SK-MEL-5 (cell line): ENCODE data around the gene CARMIL1. TPM values are rescaled to one million over a fixed set of nuclear protein-coding genes. Genes with fewer than 3 reads are reported as not detected.

ENCODE experiments used
- DNase-seq: peaks from one replicate; pipeline ENCODE4 v3.0.0-alpha.2; 2016; ENCODE audit warnings: low read depth, low spot score
- in situ Hi-C: cut with HindIII; loops from 2 replicates; pipeline ENCODE4 v1.10.0; 2016; ENCODE audit warnings: low sequenced_read_pairs, high pct_unique_total_duplicates, low pct_unique_long_range_greater_than_20kb
- total RNA-seq: library from RNA; depleted of rRNA; stranded (reverse); fragments of >200 nt; shearing (Covaris generic); gene quantifications from 2 replicates; pipeline ENCODE4 v1.2.3, GENCODE V29; 2014

The CARMIL1 gene
- total RNA-seq, 1 experiment from 2014 or later, result 45.1 TPM

DNA sequence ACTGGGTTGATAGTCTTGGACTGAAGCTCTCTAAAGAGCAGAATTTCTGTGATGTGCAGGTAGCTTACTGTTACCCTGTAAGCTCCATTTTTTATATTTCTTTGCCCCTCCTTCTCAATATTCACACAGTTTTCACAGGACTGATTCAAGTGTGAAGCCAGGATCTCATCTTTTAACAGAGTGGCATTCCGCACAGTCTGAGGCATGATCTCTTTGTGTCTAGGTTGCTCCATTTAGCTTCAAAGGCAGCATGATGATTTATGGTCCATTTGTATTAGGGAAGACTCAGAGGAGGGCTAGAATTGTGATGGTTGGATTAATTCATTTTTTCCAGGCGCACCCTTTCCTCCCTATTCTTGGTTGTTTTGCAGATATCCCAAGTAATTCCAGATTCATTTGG lies 43.5 kb downstream of the CARMIL1 start:
- DNase-seq, result no peak
- in situ Hi-C loops, result no loop called here

DNA sequence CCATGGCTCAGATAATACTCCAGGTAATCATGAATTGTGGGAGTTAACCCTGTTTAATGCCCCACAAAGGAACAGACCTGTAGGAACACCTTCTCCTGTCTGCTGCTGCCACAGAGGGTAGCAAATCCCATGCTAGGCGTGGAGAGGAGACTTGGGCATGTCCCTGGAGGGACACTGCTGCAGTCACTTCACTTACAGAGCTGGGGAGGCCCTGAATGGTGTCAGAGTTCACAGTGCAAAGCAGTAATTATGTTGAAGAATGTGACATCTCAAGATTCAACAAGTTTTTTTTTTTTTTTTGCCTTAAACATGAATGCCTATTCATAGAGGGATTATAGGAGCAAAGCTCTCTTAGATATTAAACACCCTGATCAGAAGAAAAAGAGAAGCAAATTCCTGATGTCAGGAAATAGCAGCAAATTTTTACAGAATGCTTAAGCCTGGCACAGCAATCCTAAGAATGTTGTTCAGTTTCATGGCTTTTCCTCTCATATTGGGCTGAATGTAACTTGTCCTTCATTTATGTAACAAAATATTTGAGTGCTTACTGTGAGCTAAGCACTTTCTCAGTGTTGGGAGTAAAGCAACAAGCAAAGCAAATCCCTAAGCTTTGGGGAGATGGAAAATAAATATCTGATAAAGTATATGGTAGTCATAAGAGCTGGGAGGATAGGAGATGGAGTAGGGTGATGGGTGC lies 45.0 kb downstream of the CARMIL1 start:
- in situ Hi-C loops, result no loop called here

DNA sequence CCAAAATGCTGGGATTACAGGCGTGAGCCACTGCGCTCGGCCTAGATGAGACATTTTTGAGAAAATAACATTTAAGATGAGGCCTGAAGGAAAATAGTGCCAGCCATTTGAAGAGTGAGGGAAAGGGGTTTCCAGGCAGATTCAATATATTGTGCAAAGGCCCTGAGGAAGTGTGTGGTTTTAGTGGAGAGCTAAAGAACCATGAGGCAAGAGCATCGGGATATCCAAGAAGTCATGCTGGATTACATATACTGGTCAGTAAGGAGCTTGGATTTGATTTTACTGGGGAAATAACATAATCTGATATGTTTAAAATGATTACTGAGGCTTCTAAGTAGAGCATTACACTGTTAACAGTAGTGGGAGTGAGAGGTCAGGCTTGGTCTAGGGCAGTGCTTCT lies 47.0 kb downstream of the CARMIL1 start:
- in situ Hi-C loops, result no loop called here
- DNase-seq, result no peak

More for the DNA sequence above, 45.0 kb downstream of the CARMIL1 start:
- no peak for DNase-seq

DNA sequence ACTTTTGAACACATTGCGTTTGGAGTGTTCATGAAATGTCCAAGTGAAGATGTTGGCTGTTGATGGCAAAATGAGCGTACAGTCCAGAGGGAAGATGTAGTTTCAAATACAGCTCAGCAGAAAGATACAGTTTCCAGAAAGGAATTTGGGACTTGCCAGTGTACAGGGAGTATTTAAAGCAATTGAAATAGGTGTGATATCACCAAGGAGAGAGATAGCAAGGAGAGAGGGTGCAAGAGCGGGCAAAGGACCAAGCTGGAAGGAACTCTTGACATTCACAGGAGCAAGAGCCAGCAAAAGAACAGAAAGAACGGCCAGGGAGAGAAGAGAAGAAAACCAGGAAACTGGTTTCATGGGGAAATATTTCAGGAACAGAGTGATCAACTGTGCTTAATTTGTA lies 47.8 kb downstream of the CARMIL1 start:
- in situ Hi-C loops, result no loop called here
- no peak for DNase-seq

DNA sequence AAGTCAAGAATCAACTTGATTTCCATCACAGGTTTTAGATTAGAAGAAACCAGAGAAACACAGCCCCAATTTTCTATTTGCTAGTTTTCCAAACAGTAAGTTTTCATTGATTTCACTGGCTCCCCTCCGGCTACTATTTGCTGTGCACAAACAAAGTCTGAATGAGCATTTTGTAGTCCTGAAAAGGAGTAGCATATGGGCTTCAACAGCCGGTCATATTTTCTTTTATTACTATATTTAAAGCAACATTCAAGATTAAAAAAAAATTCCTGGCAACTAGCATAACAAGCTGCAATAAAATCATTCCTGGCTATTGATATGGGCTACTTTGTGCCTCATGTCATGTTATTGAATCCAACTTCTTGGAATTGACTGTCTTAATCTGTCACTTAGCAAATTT lies 48.3 kb downstream of the CARMIL1 start:
- in situ Hi-C loops, result no loop called here

DNA sequence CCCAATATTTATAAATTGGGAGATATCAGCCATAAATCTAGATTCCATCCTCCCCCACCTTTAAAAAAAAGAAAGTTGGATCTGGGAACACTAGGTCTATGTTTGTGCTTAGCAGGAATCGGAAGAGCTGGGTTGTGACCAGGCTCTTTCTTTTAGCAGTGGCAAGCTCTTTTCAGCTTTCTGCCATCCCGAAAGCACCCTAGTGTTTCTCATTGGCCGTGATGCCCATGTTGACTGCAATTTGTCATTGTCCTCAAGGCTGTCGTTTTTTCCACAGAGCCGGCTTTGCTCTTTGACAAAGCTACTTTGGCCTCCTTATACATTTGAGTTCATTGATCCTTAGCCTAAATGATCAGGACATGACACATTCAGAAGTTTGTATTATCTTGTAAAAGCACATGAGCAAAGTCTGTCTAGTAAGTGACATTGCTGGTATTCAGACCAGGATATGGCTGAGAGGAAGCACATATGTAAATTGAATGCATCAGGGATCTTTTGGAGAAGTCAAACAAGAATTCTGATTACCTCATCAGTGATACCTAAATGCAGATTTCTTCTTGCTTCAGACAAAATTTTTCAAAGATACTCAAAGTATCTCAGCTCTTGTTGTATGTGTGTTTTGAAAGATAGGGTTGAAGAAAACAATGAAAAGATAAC lies 50.1 kb downstream of the CARMIL1 start:
- no peak for DNase-seq
- in situ Hi-C loops, result no loop called here

More for the DNA sequence above, 48.3 kb downstream of the CARMIL1 start:
- DNase-seq, result no peak

DNA sequence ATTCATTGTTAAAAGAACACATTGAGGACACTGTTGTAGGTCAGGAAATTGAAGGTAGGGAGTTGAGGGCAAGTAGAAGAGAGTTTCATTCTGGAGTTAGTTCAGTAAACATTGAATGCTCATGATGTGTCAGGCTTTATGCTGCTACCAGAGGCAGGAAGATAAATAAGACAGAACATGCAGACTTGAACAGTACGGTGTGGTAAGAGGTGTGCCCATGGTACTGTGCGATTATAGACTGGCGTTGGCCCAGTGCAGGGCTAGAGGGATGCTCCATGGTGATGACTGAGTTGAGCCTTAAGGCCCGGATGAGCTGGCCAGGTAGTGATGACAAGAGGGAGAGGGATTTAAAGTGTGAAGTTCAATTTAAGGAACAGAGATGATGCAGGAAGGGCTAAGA lies 50.8 kb downstream of the CARMIL1 start:
- no peak for DNase-seq
- in situ Hi-C loops, result no loop called here

DNA sequence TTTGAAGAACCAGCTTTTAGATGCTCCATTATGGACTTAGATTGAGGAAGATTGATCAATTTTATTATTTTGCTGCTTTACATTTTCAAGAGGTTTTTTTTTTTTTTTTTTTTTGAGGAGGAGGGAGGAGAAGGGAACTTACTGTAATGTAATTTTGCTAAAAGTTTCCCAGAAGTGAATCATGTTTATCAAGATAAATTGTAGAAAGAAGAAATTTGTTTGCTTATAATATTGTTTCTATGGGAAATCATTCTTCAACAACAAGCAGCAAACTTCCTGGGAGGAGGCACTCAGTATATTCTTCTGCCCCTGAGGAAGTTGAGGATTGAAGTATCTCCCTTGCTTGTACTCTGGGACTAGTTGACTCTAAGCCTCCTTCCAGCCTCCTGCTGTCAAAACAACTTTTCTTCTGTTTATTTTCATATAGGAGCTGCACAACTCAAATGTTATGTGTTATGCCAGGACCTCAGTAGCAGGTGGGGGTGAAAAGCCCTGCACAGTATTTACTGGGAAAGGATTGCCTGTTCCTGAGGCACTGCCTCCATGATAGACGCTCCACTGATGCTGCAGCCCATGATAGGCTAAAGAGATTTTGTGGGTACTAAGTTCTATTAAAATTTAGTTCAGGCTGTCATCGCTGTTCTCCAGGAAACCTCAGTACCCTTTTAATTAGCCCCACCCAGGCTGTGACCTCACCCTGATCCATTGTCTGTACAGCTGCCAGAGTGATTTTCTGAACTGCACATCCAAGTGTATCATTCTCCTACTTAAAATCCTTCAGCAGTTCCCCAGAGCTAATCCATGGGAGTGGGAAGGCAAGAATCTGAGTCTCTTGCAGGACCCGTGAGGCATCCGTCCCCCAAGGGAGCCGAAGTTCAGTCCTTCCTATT lies 51.9 kb downstream of the CARMIL1 start:
- in situ Hi-C loops, result no loop called here
- no peak for DNase-seq

DNA sequence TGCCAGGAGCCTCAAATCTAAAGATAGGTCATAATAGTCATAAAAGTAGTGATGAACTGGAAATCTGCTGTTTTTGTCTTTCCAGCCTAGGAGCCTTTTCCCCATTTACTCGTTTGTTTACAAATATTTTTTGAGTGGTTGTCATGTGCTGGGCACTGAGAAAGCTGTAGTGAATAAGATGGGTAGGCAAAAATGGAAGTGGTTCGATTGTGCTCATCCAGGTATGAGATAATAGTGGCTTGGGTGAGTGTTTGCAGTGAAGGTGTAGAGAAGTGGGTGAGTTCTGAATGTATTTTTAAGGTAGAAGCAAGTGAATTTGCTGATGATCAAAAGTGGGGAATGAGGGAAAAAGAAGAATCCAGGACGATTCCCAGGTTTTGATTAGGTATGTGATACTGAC lies 53.0 kb downstream of the CARMIL1 start:
- no peak for DNase-seq
- in situ Hi-C loops, result no loop called here

DNA sequence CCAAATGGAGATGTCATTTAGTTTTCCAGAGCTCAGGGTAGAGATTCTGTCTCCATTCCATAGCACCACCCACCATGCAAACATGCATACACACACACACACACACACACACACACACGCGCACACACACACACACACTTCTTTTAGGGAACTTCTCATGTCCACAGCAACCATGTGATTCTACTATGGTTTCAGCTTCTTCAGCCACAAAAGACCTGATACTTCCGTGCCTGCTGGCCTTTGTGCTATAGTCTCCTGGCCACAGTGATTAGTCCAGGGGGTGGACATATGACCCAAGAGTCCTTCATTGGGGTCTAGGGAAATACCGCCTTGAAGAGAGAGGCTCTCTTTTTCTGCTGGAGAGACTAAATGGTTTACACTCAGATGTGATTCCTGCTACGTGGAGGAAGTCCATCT lies 53.5 kb downstream of the CARMIL1 start:
- in situ Hi-C loops, result no loop called here

DNA sequence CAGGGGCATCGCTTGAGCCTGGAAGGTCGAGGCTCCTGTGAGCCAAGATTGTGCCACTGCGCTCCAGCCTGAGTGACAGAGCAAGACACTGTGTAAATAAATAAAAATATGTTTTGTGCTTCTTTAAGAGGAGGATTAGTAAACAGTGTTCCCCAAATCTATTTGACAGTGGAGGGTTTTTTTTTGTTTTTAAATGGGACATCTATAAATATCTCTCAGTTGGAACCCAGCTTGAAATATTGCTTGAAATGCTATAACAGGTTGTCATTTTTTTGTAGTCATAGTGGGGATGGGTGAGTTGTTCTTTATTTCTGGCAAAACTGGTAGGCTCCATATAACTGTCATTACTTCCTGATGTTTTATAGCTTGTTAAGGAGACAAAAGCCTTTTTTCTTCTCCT lies 54.3 kb downstream of the CARMIL1 start:
- no peak for DNase-seq

More for the DNA sequence above, 53.5 kb downstream of the CARMIL1 start:
- peak; percentile 27 for DNase-seq

DNA sequence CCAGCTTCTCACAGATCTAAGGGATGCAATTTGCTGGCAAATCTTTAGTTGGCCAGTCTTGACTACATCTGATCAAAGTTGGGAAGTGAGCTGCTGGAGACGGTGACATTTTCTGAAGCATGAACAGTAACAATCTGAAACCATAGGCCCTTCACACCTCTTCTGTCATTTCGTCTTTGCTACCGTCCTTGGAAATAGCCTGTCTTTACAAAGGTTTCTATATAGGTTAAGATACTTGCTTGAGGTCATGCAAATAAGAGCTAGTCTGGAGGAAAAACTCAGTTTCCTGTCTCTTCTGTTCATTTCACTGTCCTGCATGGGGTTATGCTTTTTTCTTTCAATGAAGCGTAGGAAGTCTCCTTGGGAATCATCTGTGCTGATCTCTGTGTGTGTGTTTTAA lies 55.6 kb downstream of the CARMIL1 start:
- DNase-seq, result no peak
- in situ Hi-C loops, result no loop called here

More for the DNA sequence above, 54.3 kb downstream of the CARMIL1 start:
- in situ Hi-C loops, result no loop called here

DNA sequence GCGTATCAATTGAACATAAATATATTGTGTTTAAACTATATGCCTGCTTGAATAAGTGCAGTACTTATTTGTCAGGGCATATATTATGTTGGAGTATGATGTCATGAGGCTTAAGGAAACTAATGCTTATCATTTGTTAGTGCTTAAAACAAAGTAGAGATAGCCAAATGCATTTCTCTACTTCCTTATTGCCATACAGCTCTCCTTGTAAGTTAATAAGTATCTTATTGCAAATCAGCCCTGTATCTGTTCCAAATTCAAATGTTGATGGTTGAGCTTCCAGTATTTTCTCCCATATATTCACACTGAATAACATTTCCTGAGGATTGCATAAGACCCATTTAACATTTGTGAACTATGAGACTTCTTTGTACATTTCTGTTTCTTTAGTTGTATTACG lies 57.8 kb downstream of the CARMIL1 start:
- DNase-seq, result no peak
- in situ Hi-C loops, result no loop called here

DNA sequence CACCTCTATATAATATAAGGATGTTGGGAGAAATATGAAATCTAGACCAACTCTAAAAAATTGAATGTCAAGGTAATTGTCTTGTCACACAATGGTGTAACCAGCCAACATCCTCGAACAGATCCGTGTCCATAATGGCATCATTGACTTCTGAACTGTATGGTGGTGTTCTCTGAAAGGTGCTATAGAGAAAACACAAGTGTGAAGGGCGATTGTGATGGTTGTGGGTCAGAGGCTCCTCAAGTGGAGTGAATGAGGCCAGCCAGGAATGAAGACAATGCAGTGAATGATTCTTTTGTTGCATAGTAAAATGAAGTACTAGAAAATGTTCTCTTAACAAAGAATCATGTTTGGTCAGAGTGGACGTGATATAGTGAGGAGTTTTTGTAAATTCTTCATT lies 58.3 kb downstream of the CARMIL1 start:
- in situ Hi-C loops, result no loop called here

DNA sequence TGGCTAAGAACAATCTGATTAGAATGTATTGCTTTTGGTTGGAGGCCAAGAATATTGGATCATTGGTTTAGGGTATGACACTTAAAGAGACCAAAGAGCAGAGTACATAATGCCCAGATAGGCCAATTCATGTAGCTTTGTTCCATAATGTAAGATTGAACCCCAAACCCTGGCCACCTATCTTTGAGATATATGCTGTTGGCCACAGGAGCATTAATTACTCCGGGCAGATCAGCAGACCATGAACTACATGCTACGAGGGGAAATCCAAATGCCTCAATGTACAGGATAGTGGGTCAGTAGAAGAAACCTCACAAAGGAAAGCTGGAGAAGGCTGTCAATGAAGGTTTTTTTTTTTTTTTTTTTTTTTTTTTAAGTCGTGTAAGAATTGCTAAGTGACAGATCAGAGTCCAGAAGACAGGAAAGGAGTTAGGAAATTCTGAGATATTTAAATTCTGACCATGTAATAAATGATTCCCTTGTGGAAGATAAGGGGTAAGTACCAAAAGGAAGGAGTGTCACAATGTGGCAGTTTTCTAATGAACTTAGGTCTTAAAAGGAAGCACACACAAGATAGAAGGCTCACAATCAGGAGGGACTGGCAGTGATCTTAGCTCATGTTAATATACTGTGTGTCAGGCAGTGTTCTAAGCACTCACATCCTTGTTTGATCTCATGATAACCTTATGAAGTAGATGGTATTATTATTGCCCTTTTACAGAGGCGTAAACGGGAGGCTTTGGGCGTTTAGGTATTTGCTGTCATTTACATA lies 61.4 kb downstream of the CARMIL1 start:
- in situ Hi-C loops, result no loop called here
- no peak for DNase-seq

More for the DNA sequence above, 58.3 kb downstream of the CARMIL1 start:
- DNase-seq, result peak; percentile 91

DNA sequence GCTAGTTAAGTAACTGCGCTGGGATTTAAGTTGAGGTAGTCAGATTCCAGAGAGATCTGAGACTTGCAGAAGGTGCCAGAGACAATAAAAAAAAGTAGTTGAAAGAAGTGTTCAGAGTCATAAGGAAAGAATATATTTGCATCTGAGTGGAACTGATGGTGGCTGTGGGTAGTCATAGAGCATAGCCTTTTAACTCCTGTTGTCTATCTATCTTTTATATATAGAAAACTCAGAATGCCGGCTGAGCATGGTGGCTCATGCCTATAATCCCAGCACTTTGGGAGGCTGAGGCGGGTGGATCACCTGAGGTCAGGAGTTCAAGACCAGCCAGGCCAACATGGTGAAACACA lies 62.0 kb downstream of the CARMIL1 start:
- in situ Hi-C loops, result no loop called here
- no peak for DNase-seq

DNA sequence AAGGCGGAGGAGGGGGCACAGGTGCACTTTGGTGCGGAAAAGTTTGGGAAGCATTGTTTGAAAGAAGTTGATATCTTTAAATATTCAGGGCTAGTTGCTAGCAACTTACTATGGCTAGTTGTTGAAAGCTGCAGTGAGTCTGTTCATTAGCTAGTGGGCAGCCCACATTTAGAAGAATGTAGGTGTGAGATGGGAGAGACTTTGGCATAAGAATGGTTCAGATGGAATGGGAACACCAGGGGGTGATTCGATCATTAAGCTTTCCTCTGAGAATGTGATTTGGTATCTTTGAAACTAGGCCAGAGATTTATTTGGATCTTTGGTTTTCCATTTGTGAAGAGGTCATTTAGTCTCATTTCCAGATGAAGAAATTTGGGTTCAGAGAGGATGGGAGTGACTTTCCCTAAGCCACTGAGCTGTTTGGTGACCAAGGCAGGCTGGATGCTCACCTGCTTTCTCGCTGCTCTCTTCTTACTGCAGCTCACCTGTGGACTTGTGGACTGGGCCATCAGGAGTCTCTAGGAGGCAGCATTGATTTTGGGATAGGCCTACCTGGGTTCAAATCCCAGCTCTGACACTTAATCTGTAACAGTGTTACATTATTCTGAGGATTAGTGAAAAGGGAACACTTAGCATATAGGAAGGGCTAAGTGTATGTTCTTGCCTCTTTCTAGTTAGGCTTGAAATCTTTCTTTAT lies 62.9 kb downstream of the CARMIL1 start:
- no peak for DNase-seq
- in situ Hi-C loops, result no loop called here
